Measurements from ENCODE around the gene INPP4B.

GRCh38 chr4:142402156-142402555 is 443.9 kb downstream of the INPP4B start:
- TF ChIP-seq CTCF (conservative IDR thresholded peaks at IDR 0.05; ENCODE audit: low read length) (no peak), EZH2phosphoT487 (IDR thresholded peaks at IDR 0.05; ENCODE audit: borderline replicate concordance, low read depth, low read length) (no peak)
